HepG2 (cell line): ENCODE measurements around the gene WDR27. TPM values are rescaled to one million over a fixed set of nuclear protein-coding genes. Genes with fewer than 3 reads are reported as not detected.

Experiments used
- ATAC-seq: fragments of 200-7000 bp; cut with Tn5 transposase; 3 replicates; pipeline ENCODE4 v1.9.1; 2020; ENCODE audit warnings: mild to moderate bottlenecking, moderate library complexity
- BruUV-seq: library from RNA; stranded (reverse); fragments of 400-500 nt; replicated peaks from 2 replicates; lab custom pipeline; 2021; lab: Mats Ljungman, UMichigan
- CTCF ChIA-PET: fragments of 300-600 bp; formaldehyde crosslinking; extraction: SDS; loops from one replicate; lab custom pipeline; 2021; ENCODE audit warnings: low total read pairs, inconsistent platforms, low intra/inter-chr PET ratio; lab: Yijun Ruan, JAX
- POLR2A ChIA-PET: fragments of 350-600 bp; sonication (Branson Sonifier 250); formaldehyde crosslinking; loops from one replicate; lab custom pipeline; 2020; ENCODE audit warnings: antibody characterized with exemption, inconsistent platforms; lab: Yijun Ruan, JAX
- DNase-seq: peaks from one replicate; pipeline ENCODE4 v3.0.0-alpha.2; 2015; ENCODE audit warnings: low spot score
- FAIRE-seq: peaks from 3 replicates; lab custom pipeline; 2011; peaks lifted over from hg19 to GRCh38; lab: Jason Lieb, UNC
- H2AFZ ChIP-seq: one replicate; pipeline ENCODE4 v1.6.1; 2011; ENCODE audit warnings: low read length, inconsistent platforms
- H3K27ac ChIP-seq: fragments of 300-600 bp; 3 replicates; pipeline ENCODE4 v1.8.0; 2011; ENCODE audit warnings: mixed run types, mild to moderate bottlenecking, mixed read lengths, low read length, inconsistent platforms; ENCODE audit not compliant: insufficient read depth; ENCODE audit errors: extremely low read length
- H3K27me3 ChIP-seq, 2 experiments: fragments of 200-600 bp in 1 of 2; 2 replicates in 1 of 2; 3 replicates in 1 of 2; pipeline versions ENCODE4 v1.6.0 to v1.8.0; 2011; ENCODE audit warnings: low read length in 2 of 2, mild to moderate bottlenecking in 2 of 2, moderate library complexity in 2 of 2, inconsistent platforms in 1 of 2; ENCODE audit not compliant: insufficient read depth in 2 of 2, control insufficient read depth in 1 of 2
- H3K36me3 ChIP-seq, 2 experiments: fragments of 200-600 bp in 1 of 2; replicated peaks in 1 of 2; 2 replicates in 1 of 2; 3 replicates in 1 of 2; pipeline versions ENCODE4 v1.5.1 to v1.8.0; 2011; ENCODE audit warnings: low read length in 2 of 2, inconsistent platforms in 1 of 2; ENCODE audit not compliant: insufficient read depth in 2 of 2, control insufficient read depth in 1 of 2
- H3K4me1 ChIP-seq: 2 replicates; pipeline ENCODE4 v1.5.1; 2012; ENCODE audit warnings: low read length, inconsistent platforms; ENCODE audit not compliant: insufficient read depth
- H3K4me2 ChIP-seq: 2 replicates; pipeline ENCODE4 v1.6.0; 2011; ENCODE audit warnings: low read depth, low read length, inconsistent platforms
- H3K4me3 ChIP-seq, 3 experiments: fragments of 200-600 bp in 1 of 3; sonication (generic), shearing (Covaris generic) in 1 of 3; replicated peaks in 1 of 3; 2 replicates each; pipeline ENCODE4 v1.5.1; 2011 to 2016; ENCODE audit warnings: low read length in 3 of 3, inconsistent platforms in 2 of 3, low read depth in 2 of 3, mild to moderate bottlenecking in 2 of 3, control low read depth in 1 of 3, mixed read lengths in 1 of 3; ENCODE audit not compliant: insufficient read depth in 1 of 3
- H3K79me2 ChIP-seq: one replicate; pipeline ENCODE4 v1.6.1; 2011; ENCODE audit warnings: low read length, inconsistent platforms; ENCODE audit not compliant: insufficient read depth
- H3K9ac ChIP-seq: 2 replicates; pipeline ENCODE4 v1.6.0; 2011; ENCODE audit warnings: mild to moderate bottlenecking, low read depth, low read length, inconsistent platforms; ENCODE audit not compliant: insufficient read depth
- H3K9me3 ChIP-seq: 2 replicates; pipeline ENCODE4 v1.5.1; 2012; ENCODE audit warnings: mild to moderate bottlenecking, low read length
- H4K20me1 ChIP-seq: 2 replicates; pipeline ENCODE4 v1.6.0; 2011; ENCODE audit warnings: inconsistent platforms, mild to moderate bottlenecking, low read length, moderate library complexity; ENCODE audit not compliant: insufficient read depth
- CHD2 ChIP-seq: IDR thresholded peaks from 2 replicates; pipeline ENCODE4 v1.6.1; 2011; ENCODE audit warnings: low read depth, low read length, improper control_type of control experiment
- KDM5A ChIP-seq: fragments of 200-600 bp; sonication (generic); IDR thresholded peaks from 2 replicates; pipeline ENCODE4 v1.7.0; 2018; ENCODE audit warnings: antibody characterized with exemption, mild to moderate bottlenecking, low read length, borderline replicate concordance
- KLF9 ChIP-seq: IDR thresholded peaks from 2 replicates; pipeline ENCODE4 v1.6.1; 2016; ENCODE audit warnings: low read depth
- SRF ChIP-seq: IDR thresholded peaks from 2 replicates; pipeline ENCODE4 v1.6.1; 2011; ENCODE audit warnings: mild to moderate bottlenecking, low read depth, low read length, moderate library complexity
- ZBTB7B ChIP-seq: sonication (generic); formaldehyde crosslinking; IDR thresholded peaks from 2 replicates; pipeline ENCODE4 v1.4.0; 2020; ENCODE audit warnings: missing genetic modification reagents
- ZNF557 ChIP-seq: sonication (generic); formaldehyde crosslinking; IDR thresholded peaks from 2 replicates; pipeline ENCODE4 v1.4.0; 2020; ENCODE audit warnings: missing genetic modification reagents
- ZNF75D ChIP-seq: sonication (generic); formaldehyde crosslinking; IDR thresholded peaks from 2 replicates; pipeline ENCODE4 v1.8.1; 2023; ENCODE audit warnings: missing genetic modification reagents, mild to moderate bottlenecking, borderline replicate concordance
- ZNF761 ChIP-seq: sonication (generic); formaldehyde crosslinking; conservative IDR thresholded peaks from 2 replicates; pipeline ENCODE4 v1.4.0; 2020; ENCODE audit warnings: mild to moderate bottlenecking, missing genetic modification reagents
- ZNF768 ChIP-seq: sonication (generic); formaldehyde crosslinking; IDR thresholded peaks from 2 replicates; pipeline ENCODE4 v1.4.0; 2020; ENCODE audit warnings: missing genetic modification reagents
- WGBS: methylation state at CpG from one replicate; pipeline ENCODE4 v1.1.6; 2017; ENCODE audit warnings: low lambda C conversion rate; 5-methylcytosine and 5-hydroxymethylcytosine counted together
- in situ Hi-C: cut with HindIII; loops from 2 replicates; pipeline ENCODE4 v1.10.0; 2017; ENCODE audit warnings: low pct_unique_long_range_greater_than_20kb; ENCODE audit not compliant: extremely low pct_ligation_motif_present
- intact Hi-C: fragments of 100-400 bp; cut with micrococcal nuclease; formaldehyde crosslinking; loops from one replicate; pipeline ENCODE4 v1.10.0; 2022; ENCODE audit not compliant: unreplicated experiment
- polyA plus RNA-seq, 8 experiments: library from polyadenylated mRNA; depleted of rRNA in 3 of 8; stranded (reverse) in 7 of 8; unstranded in 1 of 8; fragments of >200 nt; fragmentation: Illumina TruSeq in 4 of 8; extraction: Trizol in 4 of 8; gene quantifications; 2 replicates each; pipeline versions ENCODE4 v1.2.1 to v1.2.3, GENCODE V29; 2011 to 2016; ENCODE audit warnings: low read depth in 4 of 8, missing spikeins in 1 of 8, mixed read lengths in 1 of 8; ENCODE audit not compliant: insufficient read depth in 1 of 8
- total RNA-seq, 5 experiments: library from RNA; depleted of rRNA; stranded (reverse); fragments of >200 nt; fragmentation: Illumina TruSeq; extraction: Trizol; gene quantifications; 2 replicates each; pipeline ENCODE4 v1.2.3, GENCODE V29; 2016; ENCODE audit warnings: low read depth in 1 of 5
- TF ChIP-seq, protein P1 (sequence below): IDR thresholded peaks from 2 replicates; pipeline ENCODE4 v1.6.1; 2016; ENCODE audit warnings: missing biosample characterization, missing genetic modification reagents, low read depth
- TF ChIP-seq, protein P2 (sequence below): sonication (generic); formaldehyde crosslinking; IDR thresholded peaks from 2 replicates; pipeline ENCODE4 v1.4.0; 2020; ENCODE audit warnings: low read depth, mild to moderate bottlenecking, missing genetic modification reagents
- TF ChIP-seq, protein P3 (sequence below): sonication (generic); formaldehyde crosslinking; conservative IDR thresholded peaks from 2 replicates; pipeline ENCODE4 v1.4.0; 2020; ENCODE audit warnings: mild to moderate bottlenecking, missing genetic modification reagents, moderate library complexity
- TF ChIP-seq, protein P4 (sequence below): sonication (generic); formaldehyde crosslinking; IDR thresholded peaks from 2 replicates; pipeline ENCODE4 v1.8.1; 2023; ENCODE audit warnings: missing genetic modification reagents, inconsistent platforms, borderline replicate concordance

WDR27 gene
- total and polyA plus RNA-seq, 2 of the 13 experiments (the other 11 are each of a cell fraction or from before 2014, with no cell fraction given), result 34.1 to 80.3 TPM

DNA sequence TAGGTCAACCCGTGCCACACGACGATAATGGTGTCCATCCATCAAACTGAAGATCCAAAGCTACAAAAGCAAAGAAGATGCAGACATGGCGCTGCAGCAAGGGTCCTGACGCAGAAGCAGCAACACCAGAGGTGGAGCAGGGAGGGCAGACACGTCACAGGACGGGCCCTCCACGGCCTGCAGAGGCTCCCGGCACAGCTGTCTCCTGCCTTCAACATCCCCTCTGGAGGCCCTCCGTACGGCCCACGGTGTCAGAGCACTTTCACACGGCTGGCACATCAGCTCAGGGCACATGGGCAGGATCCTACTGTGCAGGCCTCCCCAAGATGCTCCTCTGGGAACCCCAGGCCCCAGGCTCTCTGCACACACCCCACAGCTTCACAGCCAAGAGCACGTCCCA is 37.6 kb downstream of the WDR27 start:
- Histone ChIP-seq H3K9me3 (no peaks in the 10 kb centered on the region), H3K4me2 (no peak overlapping the region), H4K20me1 (no peaks in the 10 kb centered on the region), H3K79me2 (no peaks in the 10 kb centered on the region), H3K36me3 (peaks cover 34 to 81% of the 10 kb centered on the region in 2 experiments), H3K4me3 (no peak overlapping the region), H3K4me1 (no peaks in the 10 kb centered on the region), H2AFZ (no peak overlapping the region), H3K27ac (no peak overlapping the region), H3K27me3 (no peaks in the 10 kb centered on the region), H3K9ac (no peak overlapping the region)
- BruUV-seq, result no TSS peak
- POLR2A ChIA-PET, result no interaction called here
- in situ Hi-C loops, result no loop called here
- no peak for FAIRE-seq
- TF ChIP-seq ZNF761 (CRISPR knock-in tag) (no peak), SRF (no peak)
- intact Hi-C loops, result no loop called here
- CTCF ChIA-PET, result no interaction called here
- WGBS, result 96% methylated on average over 12 of the region's 14 CpGs
- no peak for ATAC-seq
- DNase-seq, result no peak

DNA sequence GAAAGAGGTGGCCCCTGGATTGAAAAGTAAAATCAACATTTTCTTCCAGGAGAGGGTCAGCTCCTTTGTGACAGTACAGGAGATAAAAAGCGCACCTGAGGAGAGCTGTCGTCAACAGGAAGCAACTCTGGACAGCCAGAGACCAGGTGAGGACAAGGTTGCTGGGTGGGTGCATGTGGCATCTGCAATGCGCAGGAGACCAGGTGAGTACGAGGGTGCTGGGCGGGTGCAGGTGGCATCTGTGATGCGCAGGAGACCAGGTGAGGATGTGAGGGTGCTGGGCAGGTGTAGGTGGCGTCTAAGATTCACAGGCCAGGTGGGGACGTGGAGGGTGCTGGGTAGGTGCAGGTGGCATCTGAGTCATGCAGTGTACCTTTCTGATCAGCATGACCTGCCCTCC is 38.4 kb downstream of the WDR27 start:
- POLR2A ChIA-PET, result no interaction called here
- TF ChIP-seq ZNF75D (no peak), ZNF768 (CRISPR knock-in tag) (no peak), KLF9 (CRISPR knock-in tag) (no peak), ZNF557 (CRISPR knock-in tag) (no peak), KDM5A (no peak), CHD2 (no peak), ZBTB7B (CRISPR knock-in tag) (no peak)
- TF ChIP-seq, protein P1, sequence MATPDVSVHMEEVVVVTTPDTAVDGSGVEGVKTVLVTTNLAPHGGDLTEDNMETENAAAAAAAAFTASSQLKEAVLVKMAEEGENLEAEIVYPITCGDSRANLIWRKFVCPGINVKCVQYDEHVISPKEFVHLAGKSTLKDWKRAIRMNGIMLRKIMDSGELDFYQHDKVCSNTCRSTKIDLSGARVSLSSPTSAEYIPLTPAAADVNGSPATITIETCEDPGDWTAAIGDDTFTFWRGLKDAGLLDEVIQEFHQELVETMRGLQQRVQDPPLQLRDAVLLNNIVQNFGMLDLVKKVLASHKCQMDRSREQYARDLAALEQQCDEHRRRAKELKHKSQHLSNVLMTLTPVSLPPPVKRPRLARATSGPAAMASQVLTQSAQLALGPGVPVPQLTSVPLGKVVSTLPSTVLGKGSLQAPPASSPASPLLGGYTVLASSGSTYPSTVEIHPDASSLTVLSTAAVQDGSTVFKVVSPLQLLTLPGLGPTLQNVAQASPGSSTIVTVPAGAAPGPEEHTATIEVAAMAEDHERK (CRISPR knock-in tag), result no peak
- TF ChIP-seq, protein P2, sequence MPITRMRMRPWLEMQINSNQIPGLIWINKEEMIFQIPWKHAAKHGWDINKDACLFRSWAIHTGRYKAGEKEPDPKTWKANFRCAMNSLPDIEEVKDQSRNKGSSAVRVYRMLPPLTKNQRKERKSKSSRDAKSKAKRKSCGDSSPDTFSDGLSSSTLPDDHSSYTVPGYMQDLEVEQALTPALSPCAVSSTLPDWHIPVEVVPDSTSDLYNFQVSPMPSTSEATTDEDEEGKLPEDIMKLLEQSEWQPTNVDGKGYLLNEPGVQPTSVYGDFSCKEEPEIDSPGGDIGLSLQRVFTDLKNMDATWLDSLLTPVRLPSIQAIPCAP (CRISPR knock-in tag), result no peak
- TF ChIP-seq, protein P3, sequence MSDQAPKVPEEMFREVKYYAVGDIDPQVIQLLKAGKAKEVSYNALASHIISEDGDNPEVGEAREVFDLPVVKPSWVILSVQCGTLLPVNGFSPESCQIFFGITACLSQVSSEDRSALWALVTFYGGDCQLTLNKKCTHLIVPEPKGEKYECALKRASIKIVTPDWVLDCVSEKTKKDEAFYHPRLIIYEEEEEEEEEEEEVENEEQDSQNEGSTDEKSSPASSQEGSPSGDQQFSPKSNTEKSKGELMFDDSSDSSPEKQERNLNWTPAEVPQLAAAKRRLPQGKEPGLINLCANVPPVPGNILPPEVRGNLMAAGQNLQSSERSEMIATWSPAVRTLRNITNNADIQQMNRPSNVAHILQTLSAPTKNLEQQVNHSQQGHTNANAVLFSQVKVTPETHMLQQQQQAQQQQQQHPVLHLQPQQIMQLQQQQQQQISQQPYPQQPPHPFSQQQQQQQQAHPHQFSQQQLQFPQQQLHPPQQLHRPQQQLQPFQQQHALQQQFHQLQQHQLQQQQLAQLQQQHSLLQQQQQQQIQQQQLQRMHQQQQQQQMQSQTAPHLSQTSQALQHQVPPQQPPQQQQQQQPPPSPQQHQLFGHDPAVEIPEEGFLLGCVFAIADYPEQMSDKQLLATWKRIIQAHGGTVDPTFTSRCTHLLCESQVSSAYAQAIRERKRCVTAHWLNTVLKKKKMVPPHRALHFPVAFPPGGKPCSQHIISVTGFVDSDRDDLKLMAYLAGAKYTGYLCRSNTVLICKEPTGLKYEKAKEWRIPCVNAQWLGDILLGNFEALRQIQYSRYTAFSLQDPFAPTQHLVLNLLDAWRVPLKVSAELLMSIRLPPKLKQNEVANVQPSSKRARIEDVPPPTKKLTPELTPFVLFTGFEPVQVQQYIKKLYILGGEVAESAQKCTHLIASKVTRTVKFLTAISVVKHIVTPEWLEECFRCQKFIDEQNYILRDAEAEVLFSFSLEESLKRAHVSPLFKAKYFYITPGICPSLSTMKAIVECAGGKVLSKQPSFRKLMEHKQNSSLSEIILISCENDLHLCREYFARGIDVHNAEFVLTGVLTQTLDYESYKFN (CRISPR knock-in tag), result no peak
- TF ChIP-seq, protein P4, sequence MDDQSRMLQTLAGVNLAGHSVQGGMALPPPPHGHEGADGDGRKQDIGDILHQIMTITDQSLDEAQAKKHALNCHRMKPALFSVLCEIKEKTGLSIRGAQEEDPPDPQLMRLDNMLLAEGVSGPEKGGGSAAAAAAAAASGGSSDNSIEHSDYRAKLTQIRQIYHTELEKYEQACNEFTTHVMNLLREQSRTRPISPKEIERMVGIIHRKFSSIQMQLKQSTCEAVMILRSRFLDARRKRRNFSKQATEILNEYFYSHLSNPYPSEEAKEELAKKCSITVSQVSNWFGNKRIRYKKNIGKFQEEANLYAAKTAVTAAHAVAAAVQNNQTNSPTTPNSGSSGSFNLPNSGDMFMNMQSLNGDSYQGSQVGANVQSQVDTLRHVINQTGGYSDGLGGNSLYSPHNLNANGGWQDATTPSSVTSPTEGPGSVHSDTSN (CRISPR knock-in tag), result no peak

More for the DNA sequence above, 38.4 kb downstream of the WDR27 start:
- Histone ChIP-seq H2AFZ (no peak overlapping the region), H3K9ac (no peak overlapping the region), H3K79me2 (no peaks in the 10 kb centered on the region), H3K27ac (no peak overlapping the region), H3K27me3 (no peaks in the 10 kb centered on the region), H3K36me3 (peaks cover 34 to 80% of the 10 kb centered on the region in 2 experiments), H3K9me3 (no peaks in the 10 kb centered on the region), H3K4me1 (no peaks in the 10 kb centered on the region), H3K4me3 (no peak overlapping the region), H4K20me1 (no peaks in the 10 kb centered on the region), H3K4me2 (no peak overlapping the region)
- intact Hi-C loops (no loop called here), in situ Hi-C loops (no loop called here)
- BruUV-seq, result no TSS peak
- ATAC-seq, result no peak
- DNase-seq, result no peak
- 94% methylated on average over 8 of the region's 8 CpGs for WGBS
- FAIRE-seq, result no peak
- CTCF ChIA-PET, result no interaction called here
